NOMO-1 treated with DMSO at 0.1 percent for 48 hours (cell line): Measurements from ENCODE around the gene NRAP.

Experiments used
- DNase-seq: peaks from one replicate; lab custom pipeline; 2025; ENCODE audit not compliant: unreplicated experiment; lab: John Stamatoyannopoulos, UW

The NRAP gene

GRCh38 chr10:113643183-113643582, 20.7 kb downstream of the NRAP start:
- no peak for DNase-seq

GRCh38 chr10:113641702-113642101, 22.1 kb downstream of the NRAP start:
- DNase-seq = no peak

GRCh38 chr10:113639966-113640365, 23.9 kb downstream of the NRAP start:
- DNase-seq = no peak

GRCh38 chr10:113631684-113632367, 32.0 kb downstream of the NRAP start:
- no peak for DNase-seq

- DNase-seq = no peak
Measured at GRCh38 chr10:113630929-113631533, 32.8 kb downstream of the NRAP start.

GRCh38 chr10:113628607-113629153, 35.2 kb downstream of the NRAP start:
- no peak for DNase-seq

- DNase-seq = no peak
Measured at GRCh38 chr10:113627836-113628235, 36.0 kb downstream of the NRAP start.

- DNase-seq = no peak
Measured at GRCh38 chr10:113626809-113627355, 37.0 kb downstream of the NRAP start.

- no peak for DNase-seq
Measured at GRCh38 chr10:113625461-113626186, 38.2 kb downstream of the NRAP start.

- no peak for DNase-seq
Measured at GRCh38 chr10:113622831-113623230, 41.0 kb downstream of the NRAP start.

GRCh38 chr10:113621799-113622198, 42.0 kb downstream of the NRAP start:
- DNase-seq = no peak

- DNase-seq = no peak
Measured at GRCh38 chr10:113620936-113621335, 42.9 kb downstream of the NRAP start.

GRCh38 chr10:113620511-113620910, 43.3 kb downstream of the NRAP start:
- no peak for DNase-seq

GRCh38 chr10:113619401-113619800, 44.4 kb downstream of the NRAP start:
- DNase-seq = no peak

GRCh38 chr10:113618338-113618737, 45.5 kb downstream of the NRAP start:
- no peak for DNase-seq

GRCh38 chr10:113617086-113617485, 46.8 kb downstream of the NRAP start:
- no peak for DNase-seq

- DNase-seq = no peak
Measured at GRCh38 chr10:113616244-113617074, 47.4 kb downstream of the NRAP start.

GRCh38 chr10:113613977-113614690, 49.7 kb downstream of the NRAP start:
- DNase-seq = no peak

- no peak for DNase-seq
Measured at GRCh38 chr10:113613427-113613826, 50.4 kb downstream of the NRAP start.

GRCh38 chr10:113612154-113612553, 51.7 kb downstream of the NRAP start:
- DNase-seq = no peak
